KMS-11 (cell line): Measurements from ENCODE around the gene NKRF.
"Not testable (repeated sequence)": the region's sequence is repeated elsewhere in the genome, so short reads cannot be mapped to it uniquely, and the experiment has no call there.

Experiments
- H2AFZ ChIP-seq: fragments of 200-600 bp; sonication (generic); 2 replicates; pipeline ENCODE4 v1.6.1; 2016; ENCODE audit warnings: antibody characterized with exemption, mixed run types, low read depth
- H3K27ac ChIP-seq: fragments of 200-600 bp; sonication (generic); 2 replicates; pipeline ENCODE4 v1.6.1; 2016; ENCODE audit warnings: mild to moderate bottlenecking, mixed run types
- H3K27me3 ChIP-seq: fragments of 200-600 bp; sonication (generic); 2 replicates; pipeline ENCODE4 v1.6.1; 2017; ENCODE audit warnings: mild to moderate bottlenecking, low read depth, mixed run types, moderate library complexity; ENCODE audit not compliant: insufficient read depth
- H3K36me3 ChIP-seq: fragments of 200-600 bp; sonication (generic); 2 replicates; pipeline ENCODE4 v1.6.1; 2017; ENCODE audit warnings: mild to moderate bottlenecking, mixed run types; ENCODE audit not compliant: insufficient read depth
- H3K4me1 ChIP-seq: fragments of 200-600 bp; sonication (generic); 2 replicates; pipeline ENCODE4 v1.6.1; 2016; ENCODE audit warnings: mild to moderate bottlenecking, low read depth, mixed run types; ENCODE audit not compliant: poor library complexity, severe bottlenecking
- H3K4me2 ChIP-seq: fragments of 200-600 bp; sonication (generic); 2 replicates; pipeline ENCODE4 v1.7.0; 2016; ENCODE audit warnings: mild to moderate bottlenecking, mixed run types
- H3K4me3 ChIP-seq: fragments of 200-600 bp; sonication (generic); IDR thresholded peaks from 2 replicates; pipeline ENCODE4 v1.6.1; 2017; ENCODE audit warnings: low read depth, low read length, mixed read lengths; ENCODE audit not compliant: insufficient read depth
- H3K79me2 ChIP-seq: fragments of 200-600 bp; sonication (generic); 2 replicates; pipeline ENCODE4 v1.6.1; 2016; ENCODE audit warnings: low read depth, mixed run types; ENCODE audit not compliant: insufficient read depth
- H3K9ac ChIP-seq: fragments of 200-600 bp; sonication (generic); 2 replicates; pipeline ENCODE4 v1.6.1; 2016; ENCODE audit warnings: mild to moderate bottlenecking, mixed run types
- H4K20me1 ChIP-seq: fragments of 200-600 bp; sonication (generic); 2 replicates; pipeline ENCODE4 v1.6.1; 2016; ENCODE audit warnings: mild to moderate bottlenecking, mixed run types; ENCODE audit not compliant: insufficient read depth
- TF ChIP-seq, protein P1 (sequence below): fragments of 200-600 bp; sonication (generic); conservative IDR thresholded peaks from 2 replicates; pipeline ENCODE4 v1.6.1; 2017; ENCODE audit warnings: low read depth, mild to moderate bottlenecking, antibody characterized with exemption, low read length, moderate library complexity, mixed read lengths

The NKRF gene

GRCh38 chrX:119640731-119641170 is 34.5 kb upstream of the NKRF start:
- TF ChIP-seq, protein P1, sequence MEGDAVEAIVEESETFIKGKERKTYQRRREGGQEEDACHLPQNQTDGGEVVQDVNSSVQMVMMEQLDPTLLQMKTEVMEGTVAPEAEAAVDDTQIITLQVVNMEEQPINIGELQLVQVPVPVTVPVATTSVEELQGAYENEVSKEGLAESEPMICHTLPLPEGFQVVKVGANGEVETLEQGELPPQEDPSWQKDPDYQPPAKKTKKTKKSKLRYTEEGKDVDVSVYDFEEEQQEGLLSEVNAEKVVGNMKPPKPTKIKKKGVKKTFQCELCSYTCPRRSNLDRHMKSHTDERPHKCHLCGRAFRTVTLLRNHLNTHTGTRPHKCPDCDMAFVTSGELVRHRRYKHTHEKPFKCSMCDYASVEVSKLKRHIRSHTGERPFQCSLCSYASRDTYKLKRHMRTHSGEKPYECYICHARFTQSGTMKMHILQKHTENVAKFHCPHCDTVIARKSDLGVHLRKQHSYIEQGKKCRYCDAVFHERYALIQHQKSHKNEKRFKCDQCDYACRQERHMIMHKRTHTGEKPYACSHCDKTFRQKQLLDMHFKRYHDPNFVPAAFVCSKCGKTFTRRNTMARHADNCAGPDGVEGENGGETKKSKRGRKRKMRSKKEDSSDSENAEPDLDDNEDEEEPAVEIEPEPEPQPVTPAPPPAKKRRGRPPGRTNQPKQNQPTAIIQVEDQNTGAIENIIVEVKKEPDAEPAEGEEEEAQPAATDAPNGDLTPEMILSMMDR = no peak
- Histone ChIP-seq H3K27ac (peak overlapping the region; percentile 49), H3K9ac (no peak overlapping the region), H2AFZ (no peak overlapping the region), H3K36me3 (no peaks in the 10 kb centered on the region), H3K4me3 (no peak overlapping the region), H4K20me1 (no peaks in the 10 kb centered on the region), H3K27me3 (no peaks in the 10 kb centered on the region), H3K4me2 (peak overlapping the region; percentile 49; the same call in 1 of the 2 replicates), H3K4me1 (peaks cover 97% of the 10 kb centered on the region), H3K79me2 (0 out of 2 replicates have a peak, but pooled peaks cover 13% of the 10 kb centered on the region)

DNA sequence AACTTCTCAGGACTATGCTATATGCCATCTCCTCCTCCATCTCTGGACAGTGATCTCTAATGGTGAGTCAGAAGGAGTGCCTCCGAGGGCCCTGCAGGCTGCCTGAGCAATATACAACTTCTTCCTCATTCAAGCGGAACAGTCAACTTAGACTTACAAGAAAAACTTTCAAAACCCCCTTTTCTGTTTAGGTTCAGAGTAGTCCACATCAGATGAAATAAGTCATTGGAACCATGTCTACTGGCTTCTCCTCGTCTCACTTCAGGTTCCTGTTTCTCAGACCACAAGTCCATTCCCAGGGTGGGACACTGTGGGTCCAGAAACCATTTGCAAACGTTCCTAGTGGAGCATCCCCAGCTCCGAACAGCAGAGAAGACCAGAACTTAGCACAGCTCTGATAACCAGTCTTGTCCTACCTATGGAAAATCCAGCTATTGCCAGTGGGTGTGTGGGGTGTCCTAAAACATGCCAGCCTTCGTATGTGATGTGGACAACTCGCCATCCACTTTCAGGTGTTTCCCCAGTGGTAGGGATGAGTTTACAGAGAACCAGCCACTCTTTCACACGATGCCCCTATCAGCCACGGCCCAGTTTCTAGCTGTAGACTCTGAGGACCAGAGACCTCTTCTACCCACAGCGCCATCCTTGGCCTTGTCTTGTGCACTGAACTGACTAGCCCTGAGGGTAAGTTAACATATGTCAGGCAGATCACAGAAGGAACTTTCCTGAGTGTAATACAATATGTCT is 32.7 kb upstream of the NKRF start:
- Histone ChIP-seq H4K20me1 (no peaks in the 10 kb centered on the region), H3K36me3 (no peaks in the 10 kb centered on the region), H3K79me2 (0 out of 2 replicates have a peak, but pooled peaks cover 12% of the 10 kb centered on the region), H3K4me2 (no peak overlapping the region), H3K9ac (no peak overlapping the region), H3K4me1 (peaks cover 98% of the 10 kb centered on the region), H3K27me3 (no peaks in the 10 kb centered on the region), H2AFZ (no peak overlapping the region), H3K27ac (no peak overlapping the region), H3K4me3 (no peak overlapping the region)
- TF ChIP-seq, protein P1 = no peak

DNA sequence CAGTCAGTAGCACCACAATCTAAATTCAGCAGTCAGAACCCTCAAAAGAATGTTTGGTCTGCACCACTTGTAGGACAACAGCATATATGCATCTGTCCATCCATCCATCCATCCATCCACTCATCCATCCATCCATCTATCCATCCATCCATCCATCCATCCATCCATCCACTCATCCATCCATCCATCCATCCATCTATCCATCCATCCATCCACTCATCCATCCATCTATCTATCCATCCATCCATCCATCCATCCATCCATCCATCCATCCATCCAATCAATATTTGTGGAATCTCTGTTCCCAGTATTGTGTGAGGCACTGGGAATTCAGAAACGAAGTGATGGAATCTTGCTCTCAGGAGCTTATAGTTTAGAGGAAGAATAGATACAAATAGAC is 31.2 kb upstream of the NKRF start:
- H3K4me3 ChIP-seq, H3K27me3 ChIP-seq, H4K20me1 ChIP-seq, H3K9ac ChIP-seq, H3K36me3 ChIP-seq, H2AFZ ChIP-seq: not testable (repeated sequence)
- Histone ChIP-seq H3K4me1 (peaks cover 98% of the 10 kb centered on the region), H3K4me2 (peak overlapping the region; percentile 17; the same call in 1 of the 2 replicates), H3K27ac (peak overlapping the region; percentile 93; the same call in 1 of the 2 replicates), H3K79me2 (0 out of 2 replicates have a peak, but pooled peaks cover 18% of the 10 kb centered on the region)

DNA sequence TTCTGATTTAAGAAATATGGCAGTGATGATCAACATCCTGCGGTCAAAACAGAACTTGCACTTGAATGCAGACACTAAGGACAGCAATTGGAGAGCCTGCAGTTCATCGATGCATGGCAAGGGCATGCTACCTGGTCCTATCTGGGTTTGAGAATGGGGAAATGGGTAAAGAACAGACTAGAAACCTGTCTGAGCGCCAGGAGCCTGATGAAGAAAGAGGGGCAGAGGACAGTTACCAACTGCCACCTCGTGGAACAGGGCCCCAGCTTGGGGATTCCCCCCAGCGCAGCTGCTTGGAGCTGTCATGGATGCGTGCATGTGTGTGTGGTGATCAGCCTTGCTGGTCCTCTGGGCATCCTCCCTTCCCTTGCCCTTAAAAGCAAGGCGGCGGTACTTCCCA is 30.2 kb upstream of the NKRF start:
- H3K36me3 ChIP-seq = no peaks in the 10 kb centered on the region
- peak overlapping the region; percentile 93 for H3K27ac ChIP-seq
- 0 out of 2 replicates have a peak, but pooled peaks cover 15% of the 10 kb centered on the region for H3K79me2 ChIP-seq
- no peak overlapping the region for H3K4me3 ChIP-seq
- no peak overlapping the region for H2AFZ ChIP-seq
- peaks cover 98% of the 10 kb centered on the region for H3K4me1 ChIP-seq
- no peaks in the 10 kb centered on the region for H4K20me1 ChIP-seq
- H3K27me3 ChIP-seq = no peaks in the 10 kb centered on the region
- TF ChIP-seq, protein P1 = no peak
- H3K9ac ChIP-seq = peak overlapping the region; percentile 46; the same call in 1 of the 2 replicates
- H3K4me2 ChIP-seq = peak overlapping the region; percentile 72

DNA sequence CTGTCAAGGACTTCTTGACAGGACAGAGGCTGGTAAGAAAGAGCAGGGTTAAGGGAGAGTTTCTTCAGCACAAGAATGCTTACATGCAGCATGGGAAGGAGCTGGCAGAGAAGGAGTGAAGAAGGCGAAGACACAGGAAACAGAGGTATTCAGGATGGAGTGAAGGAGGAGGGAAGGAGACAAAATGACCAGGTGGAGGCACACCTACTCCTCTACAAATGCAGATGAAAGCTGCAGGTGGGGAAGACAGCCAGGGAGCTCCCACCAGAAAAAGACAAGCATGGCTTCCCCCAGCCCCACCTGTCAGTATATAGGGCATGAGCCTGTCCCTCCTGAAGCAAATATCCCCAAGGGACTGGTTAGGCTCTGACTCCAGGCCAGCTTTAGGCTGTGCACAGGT is 29.6 kb upstream of the NKRF start:
- H3K4me1 ChIP-seq = peaks cover 96% of the 10 kb centered on the region
- no peaks in the 10 kb centered on the region for H3K36me3 ChIP-seq
- H3K4me3 ChIP-seq = no peak overlapping the region
- TF ChIP-seq, protein P1 = no peak
- H3K27ac ChIP-seq = peak overlapping the region; percentile 93
- H3K79me2 ChIP-seq = 0 out of 2 replicates have a peak, but pooled peaks cover 15% of the 10 kb centered on the region
- peak overlapping the region; percentile 46; the same call in 1 of the 2 replicates for H3K9ac ChIP-seq
- no peaks in the 10 kb centered on the region for H4K20me1 ChIP-seq
- no peak overlapping the region for H2AFZ ChIP-seq
- H3K27me3 ChIP-seq = no peaks in the 10 kb centered on the region
- peak overlapping the region; percentile 72 for H3K4me2 ChIP-seq
